ENCODE results near the gene RNF113B. TPM values are rescaled to one million over a fixed set of nuclear protein-coding genes. Genes with fewer than 3 reads are reported as not detected.

The RNF113B gene
- total and polyA plus RNA-seq, 2 of the 13 experiments (the other 11 are each of a cell fraction or from before 2014, with no cell fraction given): not detected

- no peaks in the 10 kb centered on the region for H3K27me3 ChIP-seq (ENCODE audit: control insufficient read depth in 1 of 2, insufficient read depth in 2 of 2, low read length in 2 of 2)
- POLR2A ChIA-PET: no interaction called here
- no peak for TF ChIP-seq ZNF629 (CRISPR knock-in tag; conservative IDR thresholded peaks at IDR 0.05)
- TF ChIP-seq POLR2A (IDR thresholded peaks at IDR 0.05; ENCODE audit: insufficient read depth in 1 of 2, low read depth in 2 of 2, low read length in 2 of 2): no peak
- no peak for TF ChIP-seq POLR2AphosphoS5 (IDR thresholded peaks at IDR 0.05; ENCODE audit: low read depth, low read length)
- no peak for TF ChIP-seq KIAA2018 (CRISPR knock-in tag; IDR thresholded peaks at IDR 0.05; ENCODE audit: borderline replicate concordance)
- TF ChIP-seq ZNF136 (CRISPR knock-in tag; IDR thresholded peaks at IDR 0.05; ENCODE audit: low read depth): no peak
- TF ChIP-seq GATAD1 (CRISPR knock-in tag; IDR thresholded peaks at IDR 0.05): no peak
- TF ChIP-seq SMAD9 (CRISPR knock-in tag; IDR thresholded peaks at IDR 0.05): no peak
- no peak for TF ChIP-seq NFAT5 (CRISPR knock-in tag; IDR thresholded peaks at IDR 0.05)
- no peak for TF ChIP-seq MLXIP (CRISPR knock-in tag; IDR thresholded peaks at IDR 0.05; ENCODE audit: borderline replicate concordance)
Measured at GRCh38 chr13:98221234-98221633, 44.2 kb upstream of the RNF113B start.

More at GRCh38 chr13:98221234-98221633, 44.2 kb upstream of the RNF113B start:
- BruUV-seq (replicated peaks): no TSS peak
- in situ Hi-C loops (cut with HindIII; ENCODE audit: extremely low pct_ligation_motif_present, low pct_unique_long_range_greater_than_20kb) (no loop called here), intact Hi-C loops (cut with micrococcal nuclease; ENCODE audit: unreplicated experiment) (loop anchor here (5.0 kb wide), 1 partner anchor 364 kb away; no protein-coding TSS in a partner anchor)
- Histone ChIP-seq H3K4me2 (ENCODE audit: low read depth, low read length) (no peak overlapping the region), H3K27ac (ENCODE audit: extremely low read length, insufficient read depth, low read length) (no peak overlapping the region), H3K4me3 (replicated peaks in 1 of 3; ENCODE audit: insufficient read depth in 1 of 3, low read depth in 2 of 3, low read length in 3 of 3) (no peak overlapping the region), H3K36me3 (replicated peaks in 1 of 2; ENCODE audit: control insufficient read depth in 1 of 2, insufficient read depth in 2 of 2, low read length in 2 of 2) (peaks cover 24 to 68% of the 10 kb centered on the region in 2 experiments), H2AFZ (ENCODE audit: low read length) (no peak overlapping the region), H3K4me1 (ENCODE audit: insufficient read depth, low read length) (peaks cover 33% of the 10 kb centered on the region), H3K9ac (ENCODE audit: insufficient read depth, low read depth, low read length) (no peak overlapping the region), H3K9me3 (ENCODE audit: low read length) (no peaks in the 10 kb centered on the region), H4K20me1 (ENCODE audit: insufficient read depth, low read length) (peaks cover 66% of the 10 kb centered on the region), H3K79me2 (ENCODE audit: insufficient read depth, low read length) (peaks cover 94% of the 10 kb centered on the region)
- 97% methylated on average over 6 of the region's 6 CpGs for WGBS (ENCODE audit: low lambda C conversion rate)
- no peak for ATAC-seq
- FAIRE-seq: no peak
- DNase-seq (ENCODE audit: low spot score): no peak
- CTCF ChIA-PET (ENCODE audit: low intra/inter-chr PET ratio, low total read pairs): no interaction called here
